Skeletal muscle cell (primary cell): ENCODE data around the gene RXRA.

Experiments used
- DNase-seq: peaks from one replicate; pipeline ENCODE4 v3.0.0-alpha.2; 2010; ENCODE audit warnings: low read depth
- H3K4me3 ChIP-seq: 2 replicates; pipeline ENCODE4 v1.5.1; 2011; ENCODE audit warnings: low read depth, mild to moderate bottlenecking, control low read depth, low read length, moderate library complexity

RXRA gene

GRCh38 chr9:134374301-134375010, 48.2 kb downstream of the RXRA start:
- H3K4me3 ChIP-seq, result no peak overlapping the region
- no peak for DNase-seq

- no peak overlapping the region for H3K4me3 ChIP-seq
- no peak for DNase-seq
Measured at GRCh38 chr9:134375011-134375390, 48.7 kb downstream of the RXRA start.

GRCh38 chr9:134375430-134376385, 49.5 kb downstream of the RXRA start:
- DNase-seq, result no peak
- no peak overlapping the region for H3K4me3 ChIP-seq

- no peak overlapping the region for H3K4me3 ChIP-seq
- no peak for DNase-seq
Measured at GRCh38 chr9:134376386-134377142, 50.3 kb downstream of the RXRA start.

GRCh38 chr9:134377143-134377484, 50.9 kb downstream of the RXRA start:
- no peak overlapping the region for H3K4me3 ChIP-seq
- no peak for DNase-seq

- DNase-seq, result no peak
- H3K4me3 ChIP-seq, result no peak overlapping the region
Measured at GRCh38 chr9:134377976-134378375, 51.7 kb downstream of the RXRA start.

- H3K4me3 ChIP-seq, result no peak overlapping the region
- DNase-seq, result no peak
Measured at GRCh38 chr9:134378901-134379338, 52.7 kb downstream of the RXRA start.

GRCh38 chr9:134379831-134380365, 53.6 kb downstream of the RXRA start:
- no peak for DNase-seq
- no peak overlapping the region for H3K4me3 ChIP-seq

- no peak for DNase-seq
- H3K4me3 ChIP-seq, result no peak overlapping the region
Measured at GRCh38 chr9:134380542-134381271, 54.5 kb downstream of the RXRA start.

- DNase-seq, result no peak
- no peak overlapping the region for H3K4me3 ChIP-seq
Measured at GRCh38 chr9:134381272-134381661, 55.0 kb downstream of the RXRA start.

GRCh38 chr9:134381671-134382516, 55.6 kb downstream of the RXRA start:
- no peak overlapping the region for H3K4me3 ChIP-seq
- DNase-seq, result no peak

GRCh38 chr9:134382733-134383132, 56.5 kb downstream of the RXRA start:
- H3K4me3 ChIP-seq, result no peak overlapping the region
- DNase-seq, result no peak

- no peak overlapping the region for H3K4me3 ChIP-seq
- DNase-seq, result no peak
Measured at GRCh38 chr9:134383148-134383547, 56.9 kb downstream of the RXRA start.

GRCh38 chr9:134384811-134385479, 58.7 kb downstream of the RXRA start:
- no peak overlapping the region for H3K4me3 ChIP-seq
- no peak for DNase-seq

- no peak overlapping the region for H3K4me3 ChIP-seq
- DNase-seq, result no peak
Measured at GRCh38 chr9:134385915-134386314, 59.7 kb downstream of the RXRA start.

- no peak overlapping the region for H3K4me3 ChIP-seq
- no peak for DNase-seq
Measured at GRCh38 chr9:134386951-134387831, 60.9 kb downstream of the RXRA start.

GRCh38 chr9:134388289-134388808, 62.1 kb downstream of the RXRA start:
- H3K4me3 ChIP-seq, result no peak overlapping the region
- DNase-seq, result no peak
